Upper lobe of right lung (tissue), 1 donor: Measurements from ENCODE around the gene SMIM1. TPM values are rescaled to one million over a fixed set of nuclear protein-coding genes. Genes with fewer than 3 reads are reported as not detected.

Experiments
- ATAC-seq: fragments of 200-7000 bp; cut with Tn5 transposase; one replicate; pipeline ENCODE4 v1.9.1; 2020; ENCODE audit warnings: mild to moderate bottlenecking, moderate library complexity
- DNase-seq: peaks from one replicate; pipeline ENCODE4 v3.0.0-alpha.2; 2020
- H3K27ac ChIP-seq: fragments of 200-600 bp; one replicate; pipeline ENCODE4 v1.8.0; 2022
- H3K27me3 ChIP-seq: fragments of 200-600 bp; one replicate; pipeline ENCODE4 v1.8.0; 2022; ENCODE audit warnings: mild to moderate bottlenecking
- H3K36me3 ChIP-seq: fragments of 200-600 bp; one replicate; pipeline ENCODE4 v1.8.0; 2022
- H3K4me1 ChIP-seq: fragments of 200-600 bp; one replicate; pipeline ENCODE4 v1.8.0; 2022
- H3K4me3 ChIP-seq: fragments of 200-600 bp; one replicate; pipeline ENCODE4 v1.8.0; 2022; ENCODE audit warnings: mild to moderate bottlenecking
- H3K9me3 ChIP-seq: fragments of 200-600 bp; one replicate; pipeline ENCODE4 v1.8.0; 2022
- CTCF ChIP-seq: fragments of 200-600 bp; IDR thresholded peaks from one replicate; pipeline ENCODE4 v1.8.0; 2022; ENCODE audit warnings: antibody characterized with exemption
- intact Hi-C: fragments of 100-400 bp; cut with DNase I; formaldehyde crosslinking; loops from one replicate; pipeline ENCODE4 v1.11.0; 2022
- total RNA-seq: library from RNA; stranded (reverse); fragmentation: NEBNext Ultra II Directional; extraction: Animal tissue kit (Norgen Biotek cat#: 25700); gene quantifications from one replicate; pipeline ENCODE4 v1.2.1, GENCODE V29; 2021
- donor health status: DM: no; HTN: yes; CAD: no; lungs with severe emphysema.

Gene SMIM1
- total RNA-seq, 1 donor from 2014 or later: 9.3 TPM

GRCh38 chr1:3741566-3742438 is 30.7 kb upstream of the SMIM1 start:
- peaks cover 44% of the 10 kb centered on the region for H3K36me3 ChIP-seq
- no peaks in the 10 kb centered on the region for H3K27me3 ChIP-seq
- H3K4me1 ChIP-seq: no peaks in the 10 kb centered on the region
- no peak overlapping the region for H3K4me3 ChIP-seq
- intact Hi-C loops: no loop called here
- ATAC-seq: no peak
- TF ChIP-seq CTCF: no peak
- DNase-seq: no peak
- no peaks in the 10 kb centered on the region for H3K9me3 ChIP-seq
- H3K27ac ChIP-seq: no peak overlapping the region

- ATAC-seq (no peak), DNase-seq (no peak)
- H3K9me3 ChIP-seq: no peaks in the 10 kb centered on the region
- intact Hi-C loops: no loop called here
- no peak overlapping the region for H3K4me3 ChIP-seq
- no peaks in the 10 kb centered on the region for H3K27me3 ChIP-seq
- H3K27ac ChIP-seq: no peak overlapping the region
- peaks cover 2% of the 10 kb centered on the region for H3K4me1 ChIP-seq
- peaks cover 35% of the 10 kb centered on the region for H3K36me3 ChIP-seq
- no peak for TF ChIP-seq CTCF
These were observed 29.9 kb upstream of the SMIM1 start for GRCh38 chr1:3742439-3743298.

- Histone ChIP-seq H3K9me3 (no peaks in the 10 kb centered on the region), H3K27ac (no peak overlapping the region), H3K27me3 (no peaks in the 10 kb centered on the region), H3K4me3 (no peak overlapping the region), H3K4me1 (peaks cover 7% of the 10 kb centered on the region), H3K36me3 (peaks cover 27% of the 10 kb centered on the region)
- intact Hi-C loops: no loop called here
- TF ChIP-seq CTCF: no peak
- no peak for ATAC-seq
- no peak for DNase-seq
These were observed 29.1 kb upstream of the SMIM1 start for GRCh38 chr1:3743421-3743820.

GRCh38 chr1:3743826-3744225 is 28.7 kb upstream of the SMIM1 start:
- Histone ChIP-seq H3K36me3 (peaks cover 23% of the 10 kb centered on the region), H3K4me3 (no peak overlapping the region), H3K4me1 (peaks cover 7% of the 10 kb centered on the region), H3K9me3 (no peaks in the 10 kb centered on the region), H3K27ac (no peak overlapping the region), H3K27me3 (no peaks in the 10 kb centered on the region)
- no peak for ATAC-seq
- no peak for DNase-seq
- TF ChIP-seq CTCF: no peak
- intact Hi-C loops: no loop called here

GRCh38 chr1:3744646-3745045 is 27.9 kb upstream of the SMIM1 start:
- intact Hi-C loops: no loop called here
- no peak for TF ChIP-seq CTCF
- no peaks in the 10 kb centered on the region for H3K9me3 ChIP-seq
- H3K27ac ChIP-seq: no peak overlapping the region
- DNase-seq (no peak), ATAC-seq (no peak)
- H3K4me3 ChIP-seq: no peak overlapping the region
- peaks cover 7% of the 10 kb centered on the region for H3K4me1 ChIP-seq
- H3K36me3 ChIP-seq: peaks cover 21% of the 10 kb centered on the region
- no peaks in the 10 kb centered on the region for H3K27me3 ChIP-seq
